HG02885 (cell line): ENCODE measurements around the gene TRIP6.
"Not testable (repeated sequence)": the region's sequence is repeated elsewhere in the genome, so short reads cannot be mapped to it uniquely, and the experiment has no call there.

Source experiments
- ATAC-seq: cut with Tn5 transposase; IDR thresholded peaks from one replicate; pipeline ENCODE4 v1.9.1; 2021; ENCODE audit warnings: mild to moderate bottlenecking; ENCODE audit not compliant: unreplicated experiment, poor library complexity

Gene TRIP6

GRCh38 chr7:100837099-100837836 is 29.9 kb upstream of the TRIP6 start:
- peak; percentile 78 for ATAC-seq

GRCh38 chr7:100839361-100839760 is 27.8 kb upstream of the TRIP6 start:
- ATAC-seq = no peak

GRCh38 chr7:100840470-100841100 is 26.6 kb upstream of the TRIP6 start:
- ATAC-seq = no peak

GRCh38 chr7:100847360-100847759 is 19.8 kb upstream of the TRIP6 start:
- no peak for ATAC-seq

DNA sequence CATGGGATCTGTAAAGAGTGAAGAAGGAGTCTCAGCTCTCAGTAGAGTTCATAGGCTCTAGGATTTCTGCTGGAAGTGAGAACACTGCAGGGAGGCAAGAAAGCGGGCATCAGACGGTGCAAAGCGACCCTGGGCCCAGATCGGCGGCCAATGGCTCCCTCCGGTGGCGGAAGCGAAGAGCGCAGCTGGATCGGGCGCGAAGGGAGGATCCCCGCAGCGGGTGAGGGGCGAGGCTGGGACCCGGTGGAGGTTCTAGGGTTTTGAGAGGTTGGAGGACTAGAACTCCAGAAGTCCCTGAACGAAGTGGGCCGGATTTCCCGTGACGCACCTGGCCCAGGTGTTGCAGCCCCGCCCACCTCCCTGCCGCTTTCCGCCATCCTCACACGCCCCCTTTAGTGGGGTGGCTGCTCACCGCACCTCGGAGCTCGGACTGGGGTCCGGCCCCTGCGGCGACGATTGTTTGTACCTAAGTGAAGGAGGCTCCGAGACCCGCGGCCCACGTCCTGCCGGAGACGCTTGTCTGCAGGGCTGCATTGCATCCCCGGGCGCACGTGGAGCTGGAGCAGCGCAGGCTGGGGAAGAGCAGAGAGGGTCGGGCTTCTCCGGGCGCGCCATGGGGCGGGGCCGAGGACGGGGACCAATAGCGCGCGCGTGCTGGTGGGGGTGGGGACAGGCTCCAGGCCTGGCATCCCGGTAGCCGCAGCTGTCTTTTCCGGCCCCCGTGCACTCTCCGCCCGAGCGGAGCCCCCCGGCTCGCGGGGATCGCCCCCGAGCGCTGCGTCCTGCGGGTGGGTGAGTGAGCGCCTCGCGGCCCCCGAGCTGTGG is 14.9 kb upstream of the TRIP6 start, which contains the start of gene SLC12A9:
Gene SLC12A9 (plus strand): TSS at position 666 of the 825 bp plus-strand sequence. CDS start 1,485 bp downstream, outside the sequence.
- ATAC-seq = peak; percentile 94

- ATAC-seq = no peak
These were observed 12.9 kb upstream of the TRIP6 start for GRCh38 chr7:100854146-100854895.

- not testable (repeated sequence) for ATAC-seq
These were observed 12.3 kb upstream of the TRIP6 start for GRCh38 chr7:100854899-100855298.

DNA sequence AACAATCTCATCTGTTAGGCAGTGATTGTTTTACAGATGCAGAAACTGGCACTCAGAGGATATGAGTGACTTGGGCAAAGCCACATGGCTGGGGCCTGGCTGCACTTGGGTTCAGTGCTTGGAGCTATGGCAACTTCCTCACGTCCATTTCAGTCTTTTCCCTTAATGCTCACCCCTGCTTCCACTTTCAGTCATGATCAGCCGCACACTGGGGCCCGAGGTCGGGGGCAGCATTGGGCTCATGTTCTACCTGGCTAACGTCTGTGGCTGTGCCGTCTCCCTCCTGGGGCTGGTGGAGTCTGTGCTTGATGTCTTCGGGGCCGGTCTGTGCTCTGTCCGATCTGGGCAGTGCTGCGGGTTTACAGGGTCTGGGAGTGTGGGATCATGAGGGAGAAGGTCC is 11.7 kb upstream of the TRIP6 start:
- no peak for ATAC-seq

- ATAC-seq = no peak
These were observed 10.3 kb upstream of the TRIP6 start for GRCh38 chr7:100856871-100857282.

DNA sequence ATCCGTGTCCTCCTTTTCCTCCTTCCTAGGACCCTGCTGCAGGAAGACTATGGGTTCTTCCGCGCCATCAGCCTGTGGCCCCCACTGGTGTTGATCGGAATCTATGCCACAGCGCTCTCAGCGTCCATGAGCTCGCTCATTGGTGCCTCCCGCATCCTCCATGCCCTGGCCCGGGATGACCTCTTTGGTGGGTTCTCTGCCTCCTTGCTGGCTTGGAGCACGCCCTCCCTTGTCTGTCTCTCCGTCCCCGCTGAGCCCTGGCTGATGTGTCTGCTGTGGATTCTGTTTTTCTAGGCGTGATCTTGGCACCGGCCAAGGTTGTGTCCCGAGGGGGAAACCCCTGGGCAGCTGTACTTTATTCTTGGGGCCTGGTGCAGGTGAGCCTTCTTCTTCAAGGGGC is 7.3 kb upstream of the TRIP6 start:
- ATAC-seq = no peak

DNA sequence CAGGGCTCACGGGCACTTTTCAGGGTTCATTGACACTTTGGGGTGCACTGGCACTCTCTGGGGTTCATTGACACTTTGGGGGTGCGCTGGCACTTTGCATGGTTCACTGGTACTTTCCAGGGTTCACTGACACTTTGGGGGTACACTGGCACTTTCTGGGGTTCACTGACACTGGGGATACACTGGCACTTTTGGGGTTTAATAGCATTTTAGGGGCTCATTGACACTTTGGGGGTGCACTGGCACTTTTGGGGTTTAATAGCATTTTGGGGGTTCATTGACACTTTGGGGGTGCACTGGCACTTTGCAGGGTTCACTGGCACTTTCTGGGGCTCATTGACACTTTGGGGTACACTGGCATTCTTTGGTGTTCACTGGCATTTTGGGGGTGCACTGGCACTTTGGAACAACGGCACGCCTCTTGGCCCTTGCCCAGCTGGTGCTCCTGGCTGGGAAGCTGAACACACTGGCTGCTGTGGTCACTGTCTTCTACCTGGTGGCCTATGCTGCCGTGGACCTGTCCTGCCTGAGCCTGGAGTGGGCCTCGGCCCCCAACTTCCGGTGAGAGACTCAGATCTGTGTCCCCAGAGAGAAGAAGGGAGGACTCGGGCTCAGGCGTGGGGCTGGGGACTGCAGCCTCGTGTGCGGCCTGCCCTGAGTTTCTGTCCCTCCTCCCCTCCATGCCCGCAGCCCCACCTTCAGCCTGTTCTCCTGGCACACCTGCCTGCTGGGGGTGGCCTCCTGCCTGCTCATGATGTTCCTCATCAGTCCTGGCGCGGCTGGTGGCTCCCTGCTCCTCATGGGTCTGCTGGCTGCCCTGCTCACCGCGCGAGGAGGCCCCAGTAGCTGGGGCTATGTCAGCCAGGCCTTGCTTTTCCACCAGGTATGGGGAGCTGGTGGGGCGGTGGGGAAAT is 6.2 kb upstream of the TRIP6 start:
- ATAC-seq = no peak

GRCh38 chr7:100861616-100861985 is 5.6 kb upstream of the TRIP6 start:
- no peak for ATAC-seq

DNA sequence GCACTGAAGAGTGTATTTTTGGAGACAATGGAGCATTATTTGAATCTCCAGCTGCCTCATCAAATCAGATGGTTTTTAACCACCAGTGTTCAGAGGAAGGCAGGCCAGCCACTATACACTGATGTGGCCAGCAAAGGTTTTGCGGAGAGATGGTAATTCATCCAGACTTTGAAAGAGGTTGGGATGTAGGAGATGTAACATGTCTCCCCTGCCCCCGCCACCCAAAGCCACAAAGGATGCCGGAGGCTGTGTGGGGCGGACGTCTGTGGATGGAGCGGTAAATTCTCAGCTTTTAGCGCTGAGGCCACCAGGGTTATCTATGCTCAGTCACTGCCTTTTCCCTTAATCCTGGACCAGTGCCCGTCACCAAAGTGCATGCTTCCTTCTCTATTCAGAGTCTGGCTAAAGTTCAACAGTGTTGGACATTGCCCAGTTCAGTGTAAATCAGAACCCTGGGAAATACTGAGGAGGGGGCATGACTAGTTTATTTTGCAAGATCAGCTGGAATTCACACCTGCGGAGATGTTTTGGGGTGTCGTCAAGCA is 3.7 kb upstream of the TRIP6 start:
- ATAC-seq = no peak

- no peak for ATAC-seq
These were observed 2.8 kb upstream of the TRIP6 start for GRCh38 chr7:100864263-100864845.

- ATAC-seq = no peak
These were observed 1.7 kb upstream of the TRIP6 start for GRCh38 chr7:100865372-100865911.

GRCh38 chr7:100865938-100866728 is 1.1 kb upstream of the TRIP6 start:
- no peak for ATAC-seq

- ATAC-seq = no peak
These were observed 503 bp upstream of the TRIP6 start for GRCh38 chr7:100866729-100867039.
